ENCODE measurements around the gene NAA60. TPM values are rescaled to one million over a fixed set of nuclear protein-coding genes. Genes with fewer than 3 reads are reported as not detected.
A peak's percentile ranks its signal among the peaks of the same experiment; 100 is the strongest.

Gene NAA60
- total and polyA plus RNA-seq, 9 of the 15 experiments (the other 6 are each of a cell fraction or from before 2014, with no cell fraction given) = 2.1 to 49.4 (median 10.3) TPM

DNA sequence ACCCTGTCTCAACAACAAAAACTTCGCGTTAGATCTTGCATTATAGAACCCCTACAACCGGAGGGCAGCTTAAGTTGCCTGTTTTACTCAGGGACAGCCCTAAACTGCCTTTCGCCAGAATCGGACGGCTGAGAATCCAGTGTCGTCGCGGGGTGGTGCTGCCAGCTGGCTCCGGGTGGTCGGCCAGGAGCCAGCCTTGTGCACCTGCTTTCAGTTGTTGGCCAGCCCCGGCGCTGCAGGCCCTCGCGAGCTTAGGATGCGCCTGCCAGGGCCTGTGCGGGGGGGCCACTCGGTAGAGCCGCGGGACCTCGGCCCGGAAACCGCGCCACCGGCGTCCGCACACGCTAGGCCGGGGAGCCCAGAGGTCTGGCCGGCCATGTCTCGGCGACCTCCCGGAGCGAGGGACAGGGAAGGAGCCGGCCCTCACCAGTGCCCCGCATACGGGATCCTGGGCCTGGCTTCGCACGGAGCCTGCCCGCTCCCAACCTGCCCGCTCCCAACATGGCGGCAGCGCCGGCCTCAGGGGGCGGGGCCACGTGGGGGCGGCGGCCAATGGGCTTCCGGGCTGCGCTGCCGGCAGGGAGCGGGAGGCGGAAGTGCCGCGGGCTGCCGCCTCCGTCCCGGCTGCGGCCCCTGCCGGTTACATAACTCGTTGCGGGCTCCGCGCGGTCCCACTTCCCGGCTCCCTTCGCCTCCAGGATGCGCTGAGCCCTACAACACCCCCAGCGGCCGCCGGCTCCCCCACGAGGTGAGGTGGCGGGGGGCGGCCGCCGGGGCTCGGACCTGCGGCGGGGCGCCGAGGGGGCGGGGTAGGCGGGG lies 14.2 kb downstream of the NAA60 start (continued):
- TF ChIP-seq, protein P1, sequence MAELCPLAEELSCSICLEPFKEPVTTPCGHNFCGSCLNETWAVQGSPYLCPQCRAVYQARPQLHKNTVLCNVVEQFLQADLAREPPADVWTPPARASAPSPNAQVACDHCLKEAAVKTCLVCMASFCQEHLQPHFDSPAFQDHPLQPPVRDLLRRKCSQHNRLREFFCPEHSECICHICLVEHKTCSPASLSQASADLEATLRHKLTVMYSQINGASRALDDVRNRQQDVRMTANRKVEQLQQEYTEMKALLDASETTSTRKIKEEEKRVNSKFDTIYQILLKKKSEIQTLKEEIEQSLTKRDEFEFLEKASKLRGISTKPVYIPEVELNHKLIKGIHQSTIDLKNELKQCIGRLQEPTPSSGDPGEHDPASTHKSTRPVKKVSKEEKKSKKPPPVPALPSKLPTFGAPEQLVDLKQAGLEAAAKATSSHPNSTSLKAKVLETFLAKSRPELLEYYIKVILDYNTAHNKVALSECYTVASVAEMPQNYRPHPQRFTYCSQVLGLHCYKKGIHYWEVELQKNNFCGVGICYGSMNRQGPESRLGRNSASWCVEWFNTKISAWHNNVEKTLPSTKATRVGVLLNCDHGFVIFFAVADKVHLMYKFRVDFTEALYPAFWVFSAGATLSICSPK (IDR thresholded peaks at IDR 0.05; ENCODE audit: borderline replicate concordance) = no peak
- TF ChIP-seq HSF4 (CRISPR knock-in tag; IDR thresholded peaks at IDR 0.05; ENCODE audit: borderline replicate concordance) (no peak), ZNF586 (CRISPR knock-in tag; conservative IDR thresholded peaks at IDR 0.05) (no peak), SPI1 (IDR thresholded peaks at IDR 0.05; ENCODE audit: borderline replicate concordance, low read depth, low read length) (peak; percentile 71; the same call in 1 of the 2 replicates), OTX1 (CRISPR knock-in tag; IDR thresholded peaks at IDR 0.05) (no peak), CBX8 (IDR thresholded peaks at IDR 0.05; ENCODE audit: borderline replicate concordance, extremely low read depth, low read depth, low read length, poor library complexity, severe bottlenecking) (no peak), WHSC1 (IDR thresholded peaks at IDR 0.05; ENCODE audit: low read length) (no peak), ETV5 (CRISPR knock-in tag; IDR thresholded peaks at IDR 0.05; ENCODE audit: low read depth) (peak; percentile 71; the same call in 1 of the 2 replicates), EP400 (IDR thresholded peaks at IDR 0.05) (peak; percentile 93), ZBTB8A (IDR thresholded peaks at IDR 0.05; ENCODE audit: partially characterized antibody) (no peak), ZNF551 (CRISPR knock-in tag; IDR thresholded peaks at IDR 0.05) (no peak), ZSCAN32 (CRISPR knock-in tag; IDR thresholded peaks at IDR 0.05) (peak; percentile 71), HMG20A (CRISPR knock-in tag; conservative IDR thresholded peaks at IDR 0.05) (no peak), PYGO2 (tag; IDR thresholded peaks at IDR 0.05) (no peak), CREBBP (IDR thresholded peaks at IDR 0.05; ENCODE audit: low read depth, low read length) (no peak), CEBPG (CRISPR knock-in tag; IDR thresholded peaks at IDR 0.05) (no peak; the same call in 1 of the 2 replicates), CEBPG (tag; conservative IDR thresholded peaks at IDR 0.05 in 1 of 2, IDR thresholded peaks at IDR 0.05 in 1 of 2) (peak in 1 of 2 experiments; percentile 80; a peak in 2 of 4 replicates), SRSF9 (IDR thresholded peaks at IDR 0.05; ENCODE audit: borderline replicate concordance, low read depth, low read length) (no peak)
- TF ChIP-seq, protein P2, sequence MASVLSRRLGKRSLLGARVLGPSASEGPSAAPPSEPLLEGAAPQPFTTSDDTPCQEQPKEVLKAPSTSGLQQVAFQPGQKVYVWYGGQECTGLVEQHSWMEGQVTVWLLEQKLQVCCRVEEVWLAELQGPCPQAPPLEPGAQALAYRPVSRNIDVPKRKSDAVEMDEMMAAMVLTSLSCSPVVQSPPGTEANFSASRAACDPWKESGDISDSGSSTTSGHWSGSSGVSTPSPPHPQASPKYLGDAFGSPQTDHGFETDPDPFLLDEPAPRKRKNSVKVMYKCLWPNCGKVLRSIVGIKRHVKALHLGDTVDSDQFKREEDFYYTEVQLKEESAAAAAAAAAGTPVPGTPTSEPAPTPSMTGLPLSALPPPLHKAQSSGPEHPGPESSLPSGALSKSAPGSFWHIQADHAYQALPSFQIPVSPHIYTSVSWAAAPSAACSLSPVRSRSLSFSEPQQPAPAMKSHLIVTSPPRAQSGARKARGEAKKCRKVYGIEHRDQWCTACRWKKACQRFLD (CRISPR knock-in tag; IDR thresholded peaks at IDR 0.05) = no peak
- TF ChIP-seq, protein P3, sequence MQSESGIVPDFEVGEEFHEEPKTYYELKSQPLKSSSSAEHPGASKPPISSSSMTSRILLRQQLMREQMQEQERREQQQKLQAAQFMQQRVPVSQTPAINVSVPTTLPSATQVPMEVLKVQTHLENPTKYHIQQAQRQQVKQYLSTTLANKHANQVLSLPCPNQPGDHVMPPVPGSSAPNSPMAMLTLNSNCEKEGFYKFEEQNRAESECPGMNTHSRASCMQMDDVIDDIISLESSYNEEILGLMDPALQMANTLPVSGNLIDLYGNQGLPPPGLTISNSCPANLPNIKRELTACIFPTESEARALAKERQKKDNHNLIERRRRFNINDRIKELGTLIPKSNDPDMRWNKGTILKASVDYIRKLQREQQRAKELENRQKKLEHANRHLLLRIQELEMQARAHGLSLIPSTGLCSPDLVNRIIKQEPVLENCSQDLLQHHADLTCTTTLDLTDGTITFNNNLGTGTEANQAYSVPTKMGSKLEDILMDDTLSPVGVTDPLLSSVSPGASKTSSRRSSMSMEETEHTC (IDR thresholded peaks at IDR 0.05) = no peak
- TF ChIP-seq, protein P4, sequence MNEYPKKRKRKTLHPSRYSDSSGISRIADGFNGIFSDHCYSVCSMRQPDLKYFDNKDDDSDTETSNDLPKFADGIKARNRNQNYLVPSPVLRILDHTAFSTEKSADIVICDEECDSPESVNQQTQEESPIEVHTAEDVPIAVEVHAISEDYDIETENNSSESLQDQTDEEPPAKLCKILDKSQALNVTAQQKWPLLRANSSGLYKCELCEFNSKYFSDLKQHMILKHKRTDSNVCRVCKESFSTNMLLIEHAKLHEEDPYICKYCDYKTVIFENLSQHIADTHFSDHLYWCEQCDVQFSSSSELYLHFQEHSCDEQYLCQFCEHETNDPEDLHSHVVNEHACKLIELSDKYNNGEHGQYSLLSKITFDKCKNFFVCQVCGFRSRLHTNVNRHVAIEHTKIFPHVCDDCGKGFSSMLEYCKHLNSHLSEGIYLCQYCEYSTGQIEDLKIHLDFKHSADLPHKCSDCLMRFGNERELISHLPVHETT (CRISPR knock-in tag; conservative IDR thresholded peaks at IDR 0.05 in 1 of 2, IDR thresholded peaks at IDR 0.05 in 1 of 2) = peak in 1 of 2 experiments; percentile 80; a peak in 2 of 4 replicates
